HG03196 (cell line): ENCODE data around the gene CTR9.
"Not testable (repeated sequence)": the region's sequence is repeated elsewhere in the genome, so short reads cannot be mapped to it uniquely, and the experiment has no call there.

Experiments used
- ATAC-seq: cut with Tn5 transposase; IDR thresholded peaks from one replicate; pipeline ENCODE4 v1.9.1; 2021; ENCODE audit not compliant: unreplicated experiment

The CTR9 gene

GRCh38 chr11:10813945-10814344 is 62.9 kb downstream of the CTR9 start:
- no peak for ATAC-seq

DNA sequence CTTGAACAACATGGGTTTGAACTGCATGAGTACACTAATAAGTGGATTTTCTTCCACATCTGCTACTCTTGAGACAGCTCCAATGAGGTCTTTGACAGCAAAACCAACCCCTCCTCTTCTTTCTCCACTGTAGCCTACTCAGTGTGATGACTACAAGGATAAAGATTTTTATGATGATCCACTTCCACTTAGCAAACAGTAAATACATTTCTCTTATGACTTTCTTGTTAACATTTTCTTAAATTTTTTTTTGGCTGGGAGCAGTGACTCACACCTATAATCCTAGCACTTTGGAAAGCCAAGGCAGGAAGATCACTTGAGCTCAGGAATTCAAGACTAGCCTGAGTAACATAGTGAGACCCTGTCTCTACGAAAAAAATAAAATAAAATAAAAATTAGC is 67.5 kb downstream of the CTR9 start:
- ATAC-seq, result no peak

GRCh38 chr11:10822491-10822890 is 71.4 kb downstream of the CTR9 start:
- ATAC-seq, result not testable (repeated sequence)

GRCh38 chr11:10823152-10823579 is 72.1 kb downstream of the CTR9 start:
- no peak for ATAC-seq

GRCh38 chr11:10824888-10825287 is 73.8 kb downstream of the CTR9 start:
- ATAC-seq, result no peak

GRCh38 chr11:10828402-10828801 is 77.4 kb downstream of the CTR9 start:
- ATAC-seq, result no peak

GRCh38 chr11:10829139-10829538 is 78.1 kb downstream of the CTR9 start:
- no peak for ATAC-seq
